ENCODE measurements around the gene CELF2.

The CELF2 gene

DNA sequence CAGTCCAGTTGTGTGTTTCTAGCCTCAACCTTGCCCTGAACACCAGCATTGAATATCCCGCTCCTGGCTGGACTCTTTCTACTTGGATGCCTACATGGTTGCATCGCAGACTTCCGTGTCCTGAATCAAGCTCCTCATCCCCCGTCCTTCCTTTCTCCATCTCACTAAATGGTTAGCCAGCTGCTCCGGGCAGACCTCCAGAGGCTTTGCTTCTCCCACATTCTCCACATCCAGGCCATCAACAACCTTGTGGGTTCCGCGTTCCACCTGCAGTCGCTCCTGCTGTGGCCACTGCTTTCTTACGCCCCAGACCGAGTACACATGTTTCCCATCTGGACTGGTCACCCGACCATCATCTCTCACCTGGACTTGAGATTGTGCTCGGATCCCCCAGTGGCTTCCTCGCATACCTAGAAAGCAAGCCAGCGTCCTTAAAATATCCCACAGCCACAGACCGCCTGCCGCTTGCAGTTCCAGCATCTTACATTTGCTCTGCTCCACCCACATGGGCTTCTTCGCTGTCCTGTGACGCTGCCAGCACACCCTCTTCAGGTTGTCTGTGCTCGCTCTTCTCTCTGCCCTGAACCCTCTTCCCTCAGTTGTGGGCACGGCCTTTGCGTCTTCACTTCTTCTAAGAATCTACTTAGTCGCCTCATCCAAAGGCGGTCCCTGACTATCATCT is 25.9 kb downstream of the CELF2 start:
- H3K4me1 ChIP-seq (ENCODE audit: control insufficient read depth, insufficient read depth, low read length): no peaks in the 10 kb centered on the region; the same call in 1 of the 2 replicates
- TF ChIP-seq ZNF785 (tag by site-specific recombination; IDR thresholded peaks at IDR 0.05): no peak
- no peak for TF ChIP-seq REST (tag by site-specific recombination; IDR thresholded peaks at IDR 0.05)
- no peak for TF ChIP-seq ZNF624 (tag by site-specific recombination; IDR thresholded peaks at IDR 0.05)
- no peak for TF ChIP-seq ZSCAN5A (tag by site-specific recombination; IDR thresholded peaks at IDR 0.05)
- TF ChIP-seq ZNF449 (tag by site-specific recombination; IDR thresholded peaks at IDR 0.05): no peak
- no peak for TF ChIP-seq ZNF391 (tag by site-specific recombination; IDR thresholded peaks at IDR 0.05; ENCODE audit: borderline replicate concordance, low read depth)
- no peak for TF ChIP-seq ATF2 (tag by site-specific recombination; IDR thresholded peaks at IDR 0.05; ENCODE audit: low read depth)
- TF ChIP-seq ZNF148 (tag by site-specific recombination; IDR thresholded peaks at IDR 0.05; ENCODE audit: borderline replicate concordance): no peak
- TF ChIP-seq ZNF311 (tag by site-specific recombination; IDR thresholded peaks at IDR 0.05; ENCODE audit: borderline replicate concordance): no peak
- no peak for TF ChIP-seq MZF1 (tag by site-specific recombination; IDR thresholded peaks at IDR 0.05; ENCODE audit: borderline replicate concordance)
- TF ChIP-seq SP2 (tag by site-specific recombination; IDR thresholded peaks at IDR 0.05): no peak
- H3K27ac ChIP-seq (ENCODE audit: extremely low read depth, low read depth, low read length): no peak overlapping the region
- no peaks in the 10 kb centered on the region for H3K36me3 ChIP-seq (ENCODE audit: control insufficient read depth in 2 of 2, insufficient read depth in 1 of 2, low read length in 2 of 2)
- H3K9me3 ChIP-seq (ENCODE audit: control insufficient read depth, insufficient read depth, low read depth, low read length): no peaks in the 10 kb centered on the region
- no peak overlapping the region for H3K4me3 ChIP-seq (ENCODE audit: low read depth, low read length)
- POLR2A ChIA-PET: no interaction called here
- CTCF ChIA-PET: interaction anchor here (1.0 kb wide), 1 partner anchor 8 kb away, joined by 3 read pairs; no protein-coding TSS in a partner anchor

DNA sequence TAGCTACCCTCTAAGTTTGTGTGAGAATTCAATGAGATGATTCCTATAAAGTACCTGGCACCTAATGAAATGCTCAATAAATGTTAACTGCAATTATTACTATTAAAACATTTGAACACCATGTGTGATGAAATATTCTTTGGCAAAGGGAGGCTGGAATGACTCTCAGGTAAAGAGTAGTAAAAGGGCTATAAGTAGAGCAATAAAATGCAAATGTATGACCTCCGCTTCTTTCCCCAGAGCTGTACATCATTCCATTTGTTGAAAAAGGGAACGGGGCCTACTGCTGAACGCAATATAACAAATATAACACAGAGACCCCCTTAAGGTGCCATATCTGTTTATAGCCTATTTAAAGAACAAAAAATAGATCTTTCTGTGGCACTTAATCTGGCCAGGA is 27.8 kb downstream of the CELF2 start:
- POLR2A ChIA-PET: no interaction called here
- Histone ChIP-seq H3K9me3 (ENCODE audit: control insufficient read depth, insufficient read depth, low read depth, low read length) (no peaks in the 10 kb centered on the region), H3K4me3 (ENCODE audit: low read depth, low read length) (no peak overlapping the region), H3K36me3 (ENCODE audit: control insufficient read depth in 2 of 2, insufficient read depth in 1 of 2, low read length in 2 of 2) (no peaks in the 10 kb centered on the region), H3K4me1 (ENCODE audit: control insufficient read depth, insufficient read depth, low read length) (peaks cover 2% of the 10 kb centered on the region; the same call in 1 of the 2 replicates), H3K27ac (ENCODE audit: extremely low read depth, low read depth, low read length) (no peak overlapping the region)
- TF ChIP-seq ZIC2 (tag by site-specific recombination; IDR thresholded peaks at IDR 0.05): no peak
- no peak for TF ChIP-seq ZNF404 (tag by site-specific recombination; IDR thresholded peaks at IDR 0.05)
- TF ChIP-seq, protein P1, sequence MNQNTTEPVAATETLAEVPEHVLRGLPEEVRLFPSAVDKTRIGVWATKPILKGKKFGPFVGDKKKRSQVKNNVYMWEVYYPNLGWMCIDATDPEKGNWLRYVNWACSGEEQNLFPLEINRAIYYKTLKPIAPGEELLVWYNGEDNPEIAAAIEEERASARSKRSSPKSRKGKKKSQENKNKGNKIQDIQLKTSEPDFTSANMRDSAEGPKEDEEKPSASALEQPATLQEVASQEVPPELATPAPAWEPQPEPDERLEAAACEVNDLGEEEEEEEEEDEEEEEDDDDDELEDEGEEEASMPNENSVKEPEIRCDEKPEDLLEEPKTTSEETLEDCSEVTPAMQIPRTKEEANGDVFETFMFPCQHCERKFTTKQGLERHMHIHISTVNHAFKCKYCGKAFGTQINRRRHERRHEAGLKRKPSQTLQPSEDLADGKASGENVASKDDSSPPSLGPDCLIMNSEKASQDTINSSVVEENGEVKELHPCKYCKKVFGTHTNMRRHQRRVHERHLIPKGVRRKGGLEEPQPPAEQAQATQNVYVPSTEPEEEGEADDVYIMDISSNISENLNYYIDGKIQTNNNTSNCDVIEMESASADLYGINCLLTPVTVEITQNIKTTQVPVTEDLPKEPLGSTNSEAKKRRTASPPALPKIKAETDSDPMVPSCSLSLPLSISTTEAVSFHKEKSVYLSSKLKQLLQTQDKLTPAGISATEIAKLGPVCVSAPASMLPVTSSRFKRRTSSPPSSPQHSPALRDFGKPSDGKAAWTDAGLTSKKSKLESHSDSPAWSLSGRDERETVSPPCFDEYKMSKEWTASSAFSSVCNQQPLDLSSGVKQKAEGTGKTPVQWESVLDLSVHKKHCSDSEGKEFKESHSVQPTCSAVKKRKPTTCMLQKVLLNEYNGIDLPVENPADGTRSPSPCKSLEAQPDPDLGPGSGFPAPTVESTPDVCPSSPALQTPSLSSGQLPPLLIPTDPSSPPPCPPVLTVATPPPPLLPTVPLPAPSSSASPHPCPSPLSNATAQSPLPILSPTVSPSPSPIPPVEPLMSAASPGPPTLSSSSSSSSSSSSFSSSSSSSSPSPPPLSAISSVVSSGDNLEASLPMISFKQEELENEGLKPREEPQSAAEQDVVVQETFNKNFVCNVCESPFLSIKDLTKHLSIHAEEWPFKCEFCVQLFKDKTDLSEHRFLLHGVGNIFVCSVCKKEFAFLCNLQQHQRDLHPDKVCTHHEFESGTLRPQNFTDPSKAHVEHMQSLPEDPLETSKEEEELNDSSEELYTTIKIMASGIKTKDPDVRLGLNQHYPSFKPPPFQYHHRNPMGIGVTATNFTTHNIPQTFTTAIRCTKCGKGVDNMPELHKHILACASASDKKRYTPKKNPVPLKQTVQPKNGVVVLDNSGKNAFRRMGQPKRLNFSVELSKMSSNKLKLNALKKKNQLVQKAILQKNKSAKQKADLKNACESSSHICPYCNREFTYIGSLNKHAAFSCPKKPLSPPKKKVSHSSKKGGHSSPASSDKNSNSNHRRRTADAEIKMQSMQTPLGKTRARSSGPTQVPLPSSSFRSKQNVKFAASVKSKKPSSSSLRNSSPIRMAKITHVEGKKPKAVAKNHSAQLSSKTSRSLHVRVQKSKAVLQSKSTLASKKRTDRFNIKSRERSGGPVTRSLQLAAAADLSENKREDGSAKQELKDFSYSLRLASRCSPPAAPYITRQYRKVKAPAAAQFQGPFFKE (tag by site-specific recombination; IDR thresholded peaks at IDR 0.05; ENCODE audit: borderline replicate concordance): no peak
- no peak for TF ChIP-seq ZNF214 (tag by site-specific recombination; IDR thresholded peaks at IDR 0.05; ENCODE audit: borderline replicate concordance)
- TF ChIP-seq ZNF140 (tag by site-specific recombination; IDR thresholded peaks at IDR 0.05): no peak
- CTCF ChIA-PET: interaction anchor here (1.1 kb wide), 1 partner anchor 10 kb away, joined by 5 read pairs; no protein-coding TSS in a partner anchor
